ENCODE results near the gene SMIM33.
"Not testable (repeated sequence)": the region's sequence is repeated elsewhere in the genome, so short reads cannot be mapped to it uniquely, and the experiment has no call there.

SMIM33 gene

GRCh38 chr5:139513434-139513833, 42.6 kb downstream of the SMIM33 start:
- not testable (repeated sequence) for H3K27ac Mint-ChIP-seq; H3K27me3 Mint-ChIP-seq; H3K4me3 Mint-ChIP-seq; H3K36me3 Mint-ChIP-seq (ENCODE audit: low read depth); H3K9me3 Mint-ChIP-seq
- peaks cover 34% of the 10 kb centered on the region for H3K4me1 Mint-ChIP-seq (ENCODE audit: low read depth)
- intact Hi-C loops (cut with micrococcal nuclease), result loop anchor here (1.0 to 5.0 kb wide), 2 partner anchors 36 to 91 kb away; no protein-coding TSS in a partner anchor

- no peak overlapping the region for H3K27ac Mint-ChIP-seq
- peaks cover 2% of the 10 kb centered on the region for H3K27me3 Mint-ChIP-seq
- no peaks in the 10 kb centered on the region for H3K9me3 Mint-ChIP-seq
- intact Hi-C loops (cut with micrococcal nuclease), result loop anchor here (1.0 to 5.0 kb wide), 2 partner anchors 37 to 92 kb away; no protein-coding TSS in a partner anchor
- no peak overlapping the region for H3K4me3 Mint-ChIP-seq
- peaks cover 4% of the 10 kb centered on the region for H3K36me3 Mint-ChIP-seq (ENCODE audit: low read depth)
- H3K4me1 Mint-ChIP-seq (ENCODE audit: low read depth), result peaks cover 39% of the 10 kb centered on the region
These were observed 43.2 kb downstream of the SMIM33 start for GRCh38 chr5:139513852-139514485.

GRCh38 chr5:139514486-139514856, 43.7 kb downstream of the SMIM33 start:
- Mint-ChIP-seq H3K4me3 (no peak overlapping the region), H3K27me3 (peaks cover 5% of the 10 kb centered on the region), H3K27ac (no peak overlapping the region), H3K36me3 (ENCODE audit: low read depth) (peaks cover 4% of the 10 kb centered on the region), H3K9me3 (no peaks in the 10 kb centered on the region), H3K4me1 (ENCODE audit: low read depth) (peaks cover 40% of the 10 kb centered on the region)
- intact Hi-C loops (cut with micrococcal nuclease), result loop anchor here (5.0 kb wide), 1 partner anchor 37 kb away; no protein-coding TSS in a partner anchor

- H3K27me3 Mint-ChIP-seq, result peaks cover 5% of the 10 kb centered on the region
- H3K4me1 Mint-ChIP-seq (ENCODE audit: low read depth), result peaks cover 24% of the 10 kb centered on the region
- H3K9me3 Mint-ChIP-seq, result no peaks in the 10 kb centered on the region
- H3K4me3 Mint-ChIP-seq, result peak overlapping the region; percentile 89
- intact Hi-C loops (cut with micrococcal nuclease), result loop anchor here (2.0 kb wide), 1 partner anchor 43 kb away; the partner anchor contains the start of gene UBE2D2
- H3K27ac Mint-ChIP-seq, result peak overlapping the region; percentile 88
- peaks cover 4% of the 10 kb centered on the region for H3K36me3 Mint-ChIP-seq (ENCODE audit: low read depth)
These were observed 47.1 kb downstream of the SMIM33 start for GRCh38 chr5:139517683-139518564.

Data from dendritic cell treated with granulocyte-macrophage colony-stimulating factor and Interleukin-4, amounts not matched to agents 40 ng/mL and 50 ng/mL, for 4 days (primary cell).